GM12872 (cell line): ENCODE data around the gene BANP.

Experiments
- TF ChIP-seq, protein P1 (sequence below): IDR thresholded peaks from 3 replicates; pipeline ENCODE4 v1.5.1; 2011; ENCODE audit warnings: low read depth, mild to moderate bottlenecking, low read length, moderate library complexity; ENCODE audit not compliant: insufficient read depth

The BANP gene

DNA sequence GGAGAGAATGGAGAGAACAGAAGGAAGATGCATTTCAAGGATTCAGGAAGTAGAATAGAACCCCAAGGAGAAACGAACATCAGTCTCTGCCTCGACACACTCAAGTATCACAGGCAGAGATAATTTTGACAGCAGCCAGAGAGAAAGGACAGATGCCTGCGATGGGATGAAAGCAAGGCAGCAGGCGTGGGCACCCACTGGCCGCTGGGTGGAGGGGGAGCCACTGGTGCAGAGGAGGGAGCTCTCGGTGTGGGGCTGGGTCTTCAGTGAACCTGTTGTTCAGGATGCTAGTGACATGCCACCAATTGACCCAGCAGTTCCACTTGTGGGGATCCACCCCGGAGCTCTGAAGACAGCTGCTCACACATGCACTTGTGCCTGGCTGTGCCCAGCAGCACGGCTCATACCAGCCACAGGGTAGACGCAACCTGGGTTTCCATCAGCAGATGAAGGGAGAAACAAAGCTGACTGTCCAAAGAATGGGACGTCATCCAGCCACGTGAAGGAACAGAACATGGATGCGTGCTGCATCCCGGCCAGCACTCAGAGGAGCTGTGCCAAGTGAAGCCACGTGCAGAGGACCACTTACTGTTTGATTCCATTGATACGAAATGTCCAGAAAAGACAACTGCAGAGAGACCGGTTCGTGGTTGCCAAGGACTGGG lies 127.0 kb downstream of the BANP start:
- TF ChIP-seq, protein P1, sequence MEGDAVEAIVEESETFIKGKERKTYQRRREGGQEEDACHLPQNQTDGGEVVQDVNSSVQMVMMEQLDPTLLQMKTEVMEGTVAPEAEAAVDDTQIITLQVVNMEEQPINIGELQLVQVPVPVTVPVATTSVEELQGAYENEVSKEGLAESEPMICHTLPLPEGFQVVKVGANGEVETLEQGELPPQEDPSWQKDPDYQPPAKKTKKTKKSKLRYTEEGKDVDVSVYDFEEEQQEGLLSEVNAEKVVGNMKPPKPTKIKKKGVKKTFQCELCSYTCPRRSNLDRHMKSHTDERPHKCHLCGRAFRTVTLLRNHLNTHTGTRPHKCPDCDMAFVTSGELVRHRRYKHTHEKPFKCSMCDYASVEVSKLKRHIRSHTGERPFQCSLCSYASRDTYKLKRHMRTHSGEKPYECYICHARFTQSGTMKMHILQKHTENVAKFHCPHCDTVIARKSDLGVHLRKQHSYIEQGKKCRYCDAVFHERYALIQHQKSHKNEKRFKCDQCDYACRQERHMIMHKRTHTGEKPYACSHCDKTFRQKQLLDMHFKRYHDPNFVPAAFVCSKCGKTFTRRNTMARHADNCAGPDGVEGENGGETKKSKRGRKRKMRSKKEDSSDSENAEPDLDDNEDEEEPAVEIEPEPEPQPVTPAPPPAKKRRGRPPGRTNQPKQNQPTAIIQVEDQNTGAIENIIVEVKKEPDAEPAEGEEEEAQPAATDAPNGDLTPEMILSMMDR, result no peak

DNA sequence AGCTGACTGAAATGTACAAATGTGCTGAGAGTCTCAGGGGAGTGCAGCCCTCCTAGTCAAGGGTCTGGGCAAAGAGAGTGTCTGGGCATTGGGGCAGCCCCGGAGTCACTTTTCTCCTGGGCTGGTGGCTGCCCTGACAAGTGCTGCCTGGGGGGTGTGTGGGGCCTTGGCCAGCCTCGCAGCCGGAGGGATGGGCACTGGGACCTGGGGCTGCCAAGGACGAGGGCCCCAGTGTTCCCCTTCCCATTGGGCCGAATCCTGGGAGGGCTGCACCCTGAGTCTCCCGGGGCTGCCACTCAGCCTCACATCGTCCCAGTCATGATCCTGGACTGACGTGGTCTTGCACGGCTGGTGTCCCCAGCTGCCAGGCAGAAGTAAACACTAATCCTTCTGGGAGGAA lies 132.3 kb downstream of the BANP start:
- TF ChIP-seq, protein P1, result no peak

DNA sequence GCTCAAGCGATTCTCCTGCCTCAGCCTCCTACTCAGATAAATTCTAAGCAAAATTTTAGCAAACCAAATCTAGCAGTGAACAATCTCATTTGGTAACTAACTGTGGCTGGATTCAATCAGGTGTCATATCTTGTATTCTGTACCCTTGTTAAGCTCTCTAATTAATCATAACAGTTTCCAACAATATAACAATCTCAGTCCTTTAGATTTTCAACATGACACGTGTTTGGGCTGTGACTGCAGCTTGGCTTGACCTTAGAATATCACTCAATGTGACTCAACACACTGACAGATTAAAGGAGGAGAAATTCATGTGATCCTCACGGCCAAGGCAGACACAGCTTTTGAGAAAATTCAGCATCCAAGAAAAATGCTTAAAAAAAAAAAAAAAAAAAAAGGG lies 133.6 kb downstream of the BANP start:
- TF ChIP-seq, protein P1, result no peak

DNA sequence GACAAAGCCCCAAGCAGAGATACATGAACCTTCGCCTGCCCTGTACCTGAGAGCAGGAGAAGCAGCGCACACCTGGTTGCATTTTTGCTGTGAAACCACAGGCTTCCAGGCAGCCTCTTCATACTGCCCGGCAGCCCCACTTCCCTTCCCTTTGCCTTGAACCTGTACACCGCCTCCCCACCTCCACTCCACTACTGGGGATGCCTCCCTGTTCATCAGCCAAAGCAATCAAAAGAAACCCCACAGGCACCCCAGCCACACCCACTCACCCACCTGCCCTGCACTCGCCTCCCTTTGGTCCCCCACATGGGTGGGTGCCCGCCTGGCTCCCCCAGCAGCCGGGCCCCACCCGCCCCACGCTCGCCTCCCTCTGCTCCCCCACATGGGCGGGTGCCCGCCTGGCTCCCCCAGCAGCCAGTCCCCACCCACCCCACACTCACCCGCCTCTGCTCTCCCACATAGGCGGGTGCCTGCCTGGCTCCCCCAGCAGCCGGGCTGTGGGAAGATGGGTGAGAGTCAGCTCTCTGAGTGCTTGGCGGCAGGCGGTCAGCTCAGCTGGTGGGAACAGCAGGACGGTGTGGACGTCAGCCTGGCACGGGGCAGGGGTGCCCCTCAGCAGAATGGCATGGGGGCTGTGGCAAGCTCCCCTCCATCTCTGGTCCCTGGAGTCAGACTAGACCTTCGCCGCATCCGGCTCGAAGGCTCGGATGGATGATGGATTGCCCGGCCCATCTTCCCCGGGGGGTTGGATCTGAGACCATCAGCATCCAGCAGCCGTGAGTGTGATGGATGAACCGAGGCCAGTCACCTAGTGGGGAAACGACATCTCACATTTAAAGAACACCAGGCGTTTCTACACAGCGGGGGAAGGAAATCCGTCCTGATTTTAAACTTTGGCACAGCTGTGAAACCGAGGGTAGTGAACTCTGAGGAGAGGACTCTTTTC lies 135.6 kb downstream of the BANP start:
- TF ChIP-seq, protein P1, result no peak

DNA sequence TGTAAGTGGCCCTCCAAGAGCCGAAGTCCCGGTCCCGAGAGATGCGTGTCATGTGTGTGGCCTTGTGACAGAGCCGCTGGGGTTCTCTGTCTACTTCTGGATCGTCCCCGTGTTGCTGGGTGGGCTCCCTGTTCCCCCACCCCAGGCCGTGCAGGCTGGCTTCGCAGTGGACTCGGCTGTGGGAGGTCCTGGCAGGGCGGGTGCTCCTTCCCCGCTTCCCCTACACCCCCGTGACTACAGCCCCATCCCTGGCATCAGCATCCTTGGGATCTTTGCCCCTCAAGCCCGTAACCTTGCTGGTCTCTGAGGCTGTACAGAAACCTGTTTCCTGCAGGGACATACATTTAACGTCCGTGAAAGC lies 136.3 kb downstream of the BANP start:
- TF ChIP-seq, protein P1, result no peak

DNA sequence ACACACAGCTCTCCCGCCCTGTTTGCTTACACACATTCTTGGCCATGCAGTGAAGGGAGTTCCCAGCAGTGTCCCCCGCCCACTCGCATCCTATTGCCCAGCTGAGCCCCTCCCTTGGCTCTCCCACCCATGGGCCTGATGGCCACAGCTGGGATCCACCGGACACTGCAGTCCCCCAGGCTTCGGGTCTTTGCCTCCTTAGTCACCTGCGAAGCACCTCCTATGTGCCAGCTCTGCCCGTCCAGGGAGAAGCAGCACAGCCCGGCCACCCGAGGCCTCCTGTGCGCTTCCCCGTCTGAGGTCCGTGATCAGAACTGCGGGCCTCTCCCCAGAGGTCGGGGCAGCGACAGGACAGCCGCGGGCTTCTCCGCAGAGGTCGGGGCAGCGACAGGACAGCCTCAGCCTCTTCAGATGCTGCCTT lies 136.9 kb downstream of the BANP start:
- TF ChIP-seq, protein P1, result no peak

DNA sequence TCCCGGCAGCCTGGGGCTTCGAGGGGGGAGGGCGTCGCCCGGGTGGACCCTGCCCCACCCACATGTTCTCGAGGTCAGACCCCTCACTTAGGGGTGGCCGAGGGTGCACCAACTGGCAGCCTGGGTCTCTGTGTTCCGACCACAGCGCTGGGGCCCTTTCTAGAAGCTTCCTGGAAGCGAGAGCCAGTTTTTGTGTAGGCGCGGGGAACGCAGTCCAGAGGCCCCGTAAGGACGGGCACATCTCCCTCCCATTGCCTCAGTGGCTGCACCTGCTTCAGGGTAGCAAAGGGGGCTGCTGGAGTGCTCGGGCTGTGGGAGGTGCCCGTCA lies 148.3 kb downstream of the BANP start:
- TF ChIP-seq, protein P1, result no peak
